Measurements from ENCODE around the gene PDP2. TPM values are rescaled to one million over a fixed set of nuclear protein-coding genes. Genes with fewer than 3 reads are reported as not detected.

PDP2 gene
- total RNA-seq, 1 experiment from 2014 or later = 11.7 TPM

- Histone ChIP-seq H3K36me3 (ENCODE audit: insufficient read depth, low read length) (peaks cover 11% of the 10 kb centered on the region; the same call in 1 of the 2 replicates), H3K79me2 (ENCODE audit: low read length) (peaks cover 53% of the 10 kb centered on the region), H3K9me3 (ENCODE audit: low read length) (no peaks in the 10 kb centered on the region), H2AFZ (ENCODE audit: low read length) (no peak overlapping the region), H3K9me2 (replicated peaks; ENCODE audit: insufficient read depth, low read length) (no peaks in the 10 kb centered on the region), H3K4me1 (ENCODE audit: low read length) (peaks cover 23% of the 10 kb centered on the region), H3K4me3 (ENCODE audit: low read length) (no peak overlapping the region), H3K4me2 (ENCODE audit: low read depth, low read length, poor library complexity, severe bottlenecking) (no peak overlapping the region), H3K27ac (ENCODE audit: low read length) (no peak overlapping the region), H4K20me1 (ENCODE audit: insufficient read depth, low read depth, low read length) (no peaks in the 10 kb centered on the region), H3K9ac (ENCODE audit: low read length) (no peak overlapping the region), H3K27me3 (ENCODE audit: low read length) (no peaks in the 10 kb centered on the region)
- no peak for DNase-seq
Observed at GRCh38 chr16:66882702-66883101, 2.4 kb downstream of the PDP2 start.

- no peaks in the 10 kb centered on the region for H4K20me1 ChIP-seq (ENCODE audit: insufficient read depth, low read depth, low read length)
- H3K9me2 ChIP-seq (replicated peaks; ENCODE audit: insufficient read depth, low read length) = no peaks in the 10 kb centered on the region
- no peak overlapping the region for H3K27ac ChIP-seq (ENCODE audit: low read length)
- H3K4me3 ChIP-seq (ENCODE audit: low read length) = no peak overlapping the region
- no peak overlapping the region for H3K9ac ChIP-seq (ENCODE audit: low read length)
- H3K79me2 ChIP-seq (ENCODE audit: low read length) = peaks cover 53% of the 10 kb centered on the region
- no peaks in the 10 kb centered on the region for H3K27me3 ChIP-seq (ENCODE audit: low read length)
- H2AFZ ChIP-seq (ENCODE audit: low read length) = no peak overlapping the region
- peaks cover 11% of the 10 kb centered on the region; the same call in 1 of the 2 replicates for H3K36me3 ChIP-seq (ENCODE audit: insufficient read depth, low read length)
- H3K4me2 ChIP-seq (ENCODE audit: low read depth, low read length, poor library complexity, severe bottlenecking) = no peak overlapping the region
- H3K9me3 ChIP-seq (ENCODE audit: low read length) = no peaks in the 10 kb centered on the region
- H3K4me1 ChIP-seq (ENCODE audit: low read length) = peaks cover 9% of the 10 kb centered on the region
- DNase-seq = no peak
Observed at GRCh38 chr16:66885491-66885890, 5.2 kb downstream of the PDP2 start.

GRCh38 chr16:66886321-66886720, 6.0 kb downstream of the PDP2 start:
- Histone ChIP-seq H3K36me3 (ENCODE audit: insufficient read depth, low read length) (peaks cover 11% of the 10 kb centered on the region; the same call in 1 of the 2 replicates), H3K9me3 (ENCODE audit: low read length) (no peaks in the 10 kb centered on the region), H3K4me2 (ENCODE audit: low read depth, low read length, poor library complexity, severe bottlenecking) (no peak overlapping the region), H3K9ac (ENCODE audit: low read length) (no peak overlapping the region), H3K4me3 (ENCODE audit: low read length) (no peak overlapping the region), H3K9me2 (replicated peaks; ENCODE audit: insufficient read depth, low read length) (no peaks in the 10 kb centered on the region), H4K20me1 (ENCODE audit: insufficient read depth, low read depth, low read length) (no peaks in the 10 kb centered on the region), H3K4me1 (ENCODE audit: low read length) (peaks cover 9% of the 10 kb centered on the region), H3K27ac (ENCODE audit: low read length) (no peak overlapping the region), H3K27me3 (ENCODE audit: low read length) (no peaks in the 10 kb centered on the region), H2AFZ (ENCODE audit: low read length) (no peak overlapping the region), H3K79me2 (ENCODE audit: low read length) (peaks cover 46% of the 10 kb centered on the region)
- DNase-seq = no peak

GRCh38 chr16:66886914-66887313, 6.6 kb downstream of the PDP2 start:
- no peak overlapping the region for H3K9ac ChIP-seq (ENCODE audit: low read length)
- DNase-seq = no peak
- H3K27ac ChIP-seq (ENCODE audit: low read length) = no peak overlapping the region
- H3K9me2 ChIP-seq (replicated peaks; ENCODE audit: insufficient read depth, low read length) = no peaks in the 10 kb centered on the region
- H3K36me3 ChIP-seq (ENCODE audit: insufficient read depth, low read length) = peaks cover 11% of the 10 kb centered on the region; the same call in 1 of the 2 replicates
- H3K4me3 ChIP-seq (ENCODE audit: low read length) = no peak overlapping the region
- H3K4me2 ChIP-seq (ENCODE audit: low read depth, low read length, poor library complexity, severe bottlenecking) = no peak overlapping the region
- H3K79me2 ChIP-seq (ENCODE audit: low read length) = peaks cover 40% of the 10 kb centered on the region
- H3K9me3 ChIP-seq (ENCODE audit: low read length) = no peaks in the 10 kb centered on the region
- H3K27me3 ChIP-seq (ENCODE audit: low read length) = no peaks in the 10 kb centered on the region
- peaks cover 4% of the 10 kb centered on the region for H3K4me1 ChIP-seq (ENCODE audit: low read length)
- H4K20me1 ChIP-seq (ENCODE audit: insufficient read depth, low read depth, low read length) = no peaks in the 10 kb centered on the region
- no peak overlapping the region for H2AFZ ChIP-seq (ENCODE audit: low read length)

DNA sequence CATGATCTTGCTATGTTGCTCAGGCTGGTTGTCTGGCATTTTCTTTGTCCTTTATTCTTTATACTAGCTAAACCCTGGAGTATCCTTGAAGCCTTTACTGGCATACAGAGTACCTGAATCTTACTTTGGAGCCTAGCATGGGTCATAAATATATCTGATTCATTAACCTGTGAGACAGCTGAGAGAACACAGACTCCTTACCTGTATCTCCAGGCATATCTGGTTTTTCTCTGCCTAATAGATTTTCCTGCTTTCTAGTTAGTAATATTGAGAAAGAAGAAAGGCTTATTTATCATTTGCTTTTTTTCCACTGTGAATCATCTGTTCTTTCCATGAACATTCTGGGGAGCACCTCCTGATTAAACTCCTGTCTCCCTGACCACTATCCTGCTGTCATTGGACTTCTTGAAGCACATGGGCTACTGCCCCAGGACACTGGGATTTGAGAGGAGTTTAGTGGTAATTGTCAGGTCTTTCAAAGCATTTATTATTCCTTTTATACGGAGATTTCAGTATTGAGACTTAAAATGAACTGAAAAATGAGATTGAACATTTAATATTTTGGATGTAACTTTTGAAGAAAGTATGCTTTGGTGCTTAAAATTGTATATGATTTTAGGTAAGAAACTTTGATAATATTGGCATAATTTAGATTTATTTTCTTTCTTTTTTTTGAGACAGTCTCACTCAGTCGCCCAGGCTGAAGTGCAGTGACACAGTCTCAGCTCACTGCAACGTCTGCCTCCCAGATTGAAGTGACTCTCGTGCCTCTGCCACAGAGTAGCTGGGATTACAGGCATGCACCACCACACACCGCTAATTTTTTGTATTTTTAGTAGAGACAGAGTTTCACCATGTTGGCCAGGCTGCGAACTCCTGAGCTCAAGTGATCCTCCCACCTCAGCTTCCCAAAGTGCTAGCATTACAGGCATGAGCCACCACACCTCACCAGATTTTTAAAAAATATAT, 8.6 kb downstream of the PDP2 start:
- Histone ChIP-seq H3K27ac (ENCODE audit: low read length) (no peak overlapping the region), H3K9me3 (ENCODE audit: low read length) (no peaks in the 10 kb centered on the region), H4K20me1 (ENCODE audit: insufficient read depth, low read depth, low read length) (no peaks in the 10 kb centered on the region), H3K9me2 (replicated peaks; ENCODE audit: insufficient read depth, low read length) (no peaks in the 10 kb centered on the region), H3K4me3 (ENCODE audit: low read length) (no peak overlapping the region), H3K79me2 (ENCODE audit: low read length) (peaks cover 26% of the 10 kb centered on the region), H3K9ac (ENCODE audit: low read length) (no peak overlapping the region), H2AFZ (ENCODE audit: low read length) (no peak overlapping the region), H3K27me3 (ENCODE audit: low read length) (no peaks in the 10 kb centered on the region), H3K4me1 (ENCODE audit: low read length) (no peaks in the 10 kb centered on the region), H3K4me2 (ENCODE audit: low read depth, low read length, poor library complexity, severe bottlenecking) (no peak overlapping the region), H3K36me3 (ENCODE audit: insufficient read depth, low read length) (peaks cover 11% of the 10 kb centered on the region; the same call in 1 of the 2 replicates)
- DNase-seq = no peak

DNA sequence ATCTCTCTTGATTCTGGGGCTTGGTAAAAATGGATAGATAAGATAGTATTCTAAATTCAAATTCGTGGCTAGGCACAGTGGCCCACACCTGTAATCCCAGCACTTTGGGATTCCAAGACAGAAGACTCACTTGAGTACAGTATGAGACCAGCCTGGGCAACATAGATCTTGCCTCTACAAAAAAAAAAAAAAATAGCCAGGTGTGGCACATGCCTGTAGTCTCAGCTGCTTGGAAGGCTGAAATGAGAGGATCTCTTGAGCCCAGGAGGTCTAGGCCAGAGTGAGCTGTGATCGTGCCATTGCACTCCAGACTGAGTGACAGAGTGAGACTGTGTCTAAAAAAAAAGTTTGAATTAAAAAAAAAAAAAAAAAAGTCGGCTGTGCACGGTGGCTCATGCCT, 9.3 kb downstream of the PDP2 start:
- no peak overlapping the region for H3K27ac ChIP-seq (ENCODE audit: low read length)
- no peak overlapping the region for H3K4me3 ChIP-seq (ENCODE audit: low read length)
- no peaks in the 10 kb centered on the region for H4K20me1 ChIP-seq (ENCODE audit: insufficient read depth, low read depth, low read length)
- no peak overlapping the region for H2AFZ ChIP-seq (ENCODE audit: low read length)
- no peaks in the 10 kb centered on the region for H3K4me1 ChIP-seq (ENCODE audit: low read length)
- H3K36me3 ChIP-seq (ENCODE audit: insufficient read depth, low read length) = peaks cover 6% of the 10 kb centered on the region; the same call in 1 of the 2 replicates
- H3K27me3 ChIP-seq (ENCODE audit: low read length) = no peaks in the 10 kb centered on the region
- peaks cover 20% of the 10 kb centered on the region for H3K79me2 ChIP-seq (ENCODE audit: low read length)
- H3K9me3 ChIP-seq (ENCODE audit: low read length) = no peaks in the 10 kb centered on the region
- DNase-seq = no peak
- H3K9ac ChIP-seq (ENCODE audit: low read length) = no peak overlapping the region
- no peaks in the 10 kb centered on the region for H3K9me2 ChIP-seq (replicated peaks; ENCODE audit: insufficient read depth, low read length)
- no peak overlapping the region for H3K4me2 ChIP-seq (ENCODE audit: low read depth, low read length, poor library complexity, severe bottlenecking)

DNA sequence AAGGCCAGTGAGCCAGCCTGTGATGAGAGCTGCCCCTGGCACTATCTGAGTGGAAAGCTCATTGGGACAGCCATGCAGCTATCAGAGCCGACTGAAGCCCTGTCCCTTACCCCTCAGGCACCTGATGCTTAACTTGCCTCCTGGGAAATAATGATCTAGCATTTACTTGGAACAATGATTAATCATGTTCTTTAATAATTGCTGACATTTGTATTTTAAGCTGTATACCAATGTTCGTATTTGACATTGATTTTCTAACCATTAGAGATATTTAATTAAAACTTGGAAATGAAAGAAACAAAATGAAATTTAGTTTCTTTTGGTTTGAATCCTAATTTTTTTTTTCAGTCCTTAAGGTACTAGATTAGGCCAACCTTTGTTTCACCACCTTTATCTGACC, 10.5 kb downstream of the PDP2 start:
- no peak overlapping the region for H3K4me2 ChIP-seq (ENCODE audit: low read depth, low read length, poor library complexity, severe bottlenecking)
- no peak overlapping the region for H3K27ac ChIP-seq (ENCODE audit: low read length)
- no peaks in the 10 kb centered on the region for H3K4me1 ChIP-seq (ENCODE audit: low read length)
- peaks cover 4% of the 10 kb centered on the region; the same call in 1 of the 2 replicates for H4K20me1 ChIP-seq (ENCODE audit: insufficient read depth, low read depth, low read length)
- H3K9me3 ChIP-seq (ENCODE audit: low read length) = no peaks in the 10 kb centered on the region
- H3K36me3 ChIP-seq (ENCODE audit: insufficient read depth, low read length) = no peaks in the 10 kb centered on the region; the same call in 1 of the 2 replicates
- H3K9me2 ChIP-seq (replicated peaks; ENCODE audit: insufficient read depth, low read length) = no peaks in the 10 kb centered on the region
- H3K79me2 ChIP-seq (ENCODE audit: low read length) = peaks cover 9% of the 10 kb centered on the region; the same call in 1 of the 2 replicates
- no peak for DNase-seq
- no peak overlapping the region for H2AFZ ChIP-seq (ENCODE audit: low read length)
- H3K9ac ChIP-seq (ENCODE audit: low read length) = no peak overlapping the region
- no peak overlapping the region for H3K4me3 ChIP-seq (ENCODE audit: low read length)
- H3K27me3 ChIP-seq (ENCODE audit: low read length) = no peaks in the 10 kb centered on the region

GRCh38 chr16:66891360-66891759, 11.0 kb downstream of the PDP2 start:
- no peaks in the 10 kb centered on the region for H3K9me2 ChIP-seq (replicated peaks; ENCODE audit: insufficient read depth, low read length)
- peaks cover 7% of the 10 kb centered on the region; the same call in 1 of the 2 replicates for H4K20me1 ChIP-seq (ENCODE audit: insufficient read depth, low read depth, low read length)
- H3K9ac ChIP-seq (ENCODE audit: low read length) = no peak overlapping the region
- no peaks in the 10 kb centered on the region for H3K4me1 ChIP-seq (ENCODE audit: low read length)
- no peak overlapping the region for H3K27ac ChIP-seq (ENCODE audit: low read length)
- H3K79me2 ChIP-seq (ENCODE audit: low read length) = peaks cover 4% of the 10 kb centered on the region; the same call in 1 of the 2 replicates
- H3K4me2 ChIP-seq (ENCODE audit: low read depth, low read length, poor library complexity, severe bottlenecking) = no peak overlapping the region
- H3K36me3 ChIP-seq (ENCODE audit: insufficient read depth, low read length) = no peaks in the 10 kb centered on the region; the same call in 1 of the 2 replicates
- H2AFZ ChIP-seq (ENCODE audit: low read length) = no peak overlapping the region
- DNase-seq = no peak
- no peaks in the 10 kb centered on the region for H3K9me3 ChIP-seq (ENCODE audit: low read length)
- H3K27me3 ChIP-seq (ENCODE audit: low read length) = no peaks in the 10 kb centered on the region
- no peak overlapping the region for H3K4me3 ChIP-seq (ENCODE audit: low read length)
